GM23248 (cell line): ENCODE data around the gene GSK3A.

ENCODE experiments used
- EZH2 ChIP-seq: fragments of 200-600 bp; sonication (generic); IDR thresholded peaks from 2 replicates; pipeline ENCODE4 v1.6.1; 2018; ENCODE audit warnings: antibody characterized with exemption, mild to moderate bottlenecking; ENCODE audit not compliant: insufficient read depth, poor library complexity, severe bottlenecking
- EZH2phosphoT487 ChIP-seq: fragments of 200-600 bp; sonication (generic); IDR thresholded peaks from 2 replicates; pipeline ENCODE4 v1.6.1; 2018; ENCODE audit warnings: antibody characterized with exemption, moderate library complexity, mild to moderate bottlenecking, low read depth; ENCODE audit not compliant: insufficient read depth

DNA sequence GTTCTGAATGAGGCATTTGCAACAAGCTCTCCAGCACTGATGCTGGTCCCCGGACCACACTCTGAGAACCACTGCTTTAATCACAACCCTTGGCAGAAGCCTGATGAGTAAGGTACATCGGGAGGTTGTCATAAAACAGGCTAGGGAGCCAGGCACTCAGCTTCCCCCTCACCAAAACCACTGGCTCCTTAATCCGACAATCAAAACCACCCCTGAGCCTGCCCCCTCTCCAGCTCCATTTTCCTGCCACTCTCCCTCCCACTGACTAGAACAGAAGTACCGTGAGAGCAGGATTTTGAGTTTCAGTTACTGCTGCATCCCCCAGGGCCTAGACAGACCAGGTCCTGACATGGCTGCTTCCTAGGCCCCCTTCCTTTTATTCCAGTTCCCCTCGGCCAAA, 7.2 kb downstream of the GSK3A start:
- TF ChIP-seq EZH2 (no peak), EZH2phosphoT487 (no peak)
